Vagina (tissue), 2 donors: ENCODE results near the gene SAFB2. TPM values are rescaled to one million over a fixed set of nuclear protein-coding genes. Genes with fewer than 3 reads are reported as not detected.

Experiments
- DNase-seq, 2 donors: peaks; one replicate each; pipeline ENCODE4 v3.0.0-alpha.2; 2017; ENCODE audit errors: extremely low spot score in 2 of 2
- H3K27ac ChIP-seq: fragments of 200-600 bp; sonication (generic); one replicate; pipeline ENCODE4 v1.5.1; 2019
- H3K27me3 ChIP-seq: fragments of 200-600 bp; sonication (generic); one replicate; pipeline ENCODE4 v1.5.1; 2019
- H3K36me3 ChIP-seq, 2 donors: fragments of 200-600 bp; sonication (generic); one replicate each; pipeline ENCODE4 v1.5.1; 2017 to 2019
- H3K4me1 ChIP-seq: fragments of 200-600 bp; sonication (generic); one replicate; pipeline ENCODE4 v1.5.1; 2019
- H3K4me3 ChIP-seq, 2 donors: fragments of 200-600 bp; sonication (generic); 1 replicate in 1 of 2; 2 replicates in 1 of 2; pipeline ENCODE4 v1.5.1; 2016 to 2019
- H3K9me3 ChIP-seq: fragments of 200-600 bp; sonication (generic); one replicate; pipeline ENCODE4 v1.5.1; 2019
- CTCF ChIP-seq, 3 experiments: fragments of 450-650 bp in 2 of 3; fragments of 200-600 bp in 1 of 3; sonication (generic) in 1 of 3; IDR thresholded peaks; one replicate each; pipeline ENCODE4 v1.5.1; 2017 to 2019; ENCODE audit warnings: antibody characterized with exemption in 3 of 3, mild to moderate bottlenecking in 2 of 3, moderate library complexity in 2 of 3
- POLR2A ChIP-seq, 2 donors: fragments of 450-650 bp; IDR thresholded peaks; one replicate each; pipeline ENCODE4 v1.6.1; 2017; ENCODE audit warnings: antibody characterized with exemption in 2 of 2, mild to moderate bottlenecking in 2 of 2, moderate library complexity in 2 of 2
- POLR2AphosphoS5 ChIP-seq, 2 donors: sonication (generic); formaldehyde crosslinking; IDR thresholded peaks; one replicate each; pipeline ENCODE4 v1.9.0; 2017; ENCODE audit warnings: antibody characterized with exemption in 2 of 2, mild to moderate bottlenecking in 2 of 2, low read depth in 1 of 2; ENCODE audit not compliant: insufficient read depth in 1 of 2
- intact Hi-C: fragments of 100-400 bp; cut with DNase I; formaldehyde crosslinking; loops from one replicate; pipeline ENCODE4 v1.15.1; 2023
- total RNA-seq: library from RNA; depleted of rRNA; stranded (reverse); fragments of >200 nt; gene quantifications from one replicate; pipeline ENCODE4 v1.2.3, GENCODE V29; 2016

Gene SAFB2
- total RNA-seq = 85.4 TPM

GRCh38 chr19:5622465-5623396, at the start of gene SAFB2, which contains the start of gene SAFB:
Gene SAFB2 (minus strand): TSS chr19:5622776. CDS start chr19:5622715, 61 bp downstream.
Gene SAFB (plus strand): TSS chr19:5623083. CDS start chr19:5623206, 123 bp downstream.
- peak within 1 kb of the TSS; percentile 96 for H3K4me3 ChIP-seq
- peaks cover 79% of the 10 kb centered on the region for H3K4me1 ChIP-seq
- H3K36me3 ChIP-seq = peaks cover 0 to 37% of the 10 kb centered on the region in 2 donors
- H3K27me3 ChIP-seq = no peaks in the 10 kb centered on the region
- peak; percentile 98 to 99 for DNase-seq
- H3K9me3 ChIP-seq = no peaks in the 10 kb centered on the region
- intact Hi-C loops = loop anchor here (5.0 kb wide), 1 partner anchor 65 kb away; no protein-coding TSS in a partner anchor
- H3K27ac ChIP-seq = peak within 1 kb of the TSS; percentile 94
- TF ChIP-seq POLR2A (IDR thresholded peaks at IDR 0.05) = peak in 1 of 2 donors; percentile 95
- TF ChIP-seq CTCF (IDR thresholded peaks at IDR 0.05) = peak in 1 of 3 experiments; percentile 1
- TF ChIP-seq POLR2AphosphoS5 (IDR thresholded peaks at IDR 0.05; ENCODE audit: insufficient read depth in 1 of 2, low read depth in 1 of 2) = peak; percentile 99 to 100

DNA sequence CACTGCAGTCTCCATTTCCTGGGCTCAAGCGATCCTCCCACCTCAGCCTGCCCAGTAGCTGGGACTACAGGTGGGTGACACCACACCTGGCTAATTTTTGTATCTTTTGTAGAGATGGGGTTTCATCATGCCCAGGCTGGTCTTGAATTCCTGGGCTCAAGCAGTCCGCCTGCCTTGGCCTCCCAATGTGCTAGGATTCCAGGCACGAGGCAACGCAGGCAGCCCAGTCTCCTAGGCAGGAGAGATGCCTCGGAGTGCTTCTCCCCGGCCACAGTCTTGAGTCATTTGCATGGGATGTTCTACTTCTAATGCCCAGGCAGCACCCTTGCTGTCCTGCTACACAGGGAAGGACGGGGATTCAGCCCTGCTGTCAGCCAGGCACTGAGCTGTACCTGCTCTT, 49.0 kb upstream of the SAFB2 start:
- Histone ChIP-seq H3K27ac (no peak overlapping the region), H3K9me3 (no peaks in the 10 kb centered on the region), H3K27me3 (no peaks in the 10 kb centered on the region), H3K36me3 (peaks cover 0 to 36% of the 10 kb centered on the region in 2 donors), H3K4me3 (no peak overlapping the region), H3K4me1 (no peaks in the 10 kb centered on the region)
- no peak for TF ChIP-seq POLR2A (IDR thresholded peaks at IDR 0.05)
- TF ChIP-seq POLR2AphosphoS5 (IDR thresholded peaks at IDR 0.05; ENCODE audit: insufficient read depth in 1 of 2, low read depth in 1 of 2) = no peak
- TF ChIP-seq CTCF (IDR thresholded peaks at IDR 0.05) = no peak
- intact Hi-C loops = no loop called here
- DNase-seq = no peak

DNA sequence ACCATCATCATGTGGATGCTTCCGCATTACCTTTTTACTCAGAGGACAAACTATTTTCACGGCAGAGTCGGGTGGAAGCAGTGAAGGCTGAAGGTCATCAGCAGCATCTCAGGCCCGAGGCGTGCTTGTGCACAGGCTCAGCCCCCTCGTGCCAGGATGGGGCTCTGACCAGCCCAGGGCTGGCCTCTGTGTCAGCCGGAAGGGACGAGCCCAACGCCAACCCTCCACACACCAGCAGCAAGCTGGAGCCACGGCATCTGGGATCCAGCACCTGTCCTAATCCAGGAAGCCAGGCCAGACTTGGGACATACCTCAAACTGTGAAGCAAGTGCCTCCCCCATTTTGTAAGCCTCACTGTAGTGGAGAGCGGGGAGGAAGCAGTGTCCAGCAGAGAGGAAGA, 46.6 kb upstream of the SAFB2 start:
- H3K4me1 ChIP-seq = no peaks in the 10 kb centered on the region
- no peaks in the 10 kb centered on the region for H3K9me3 ChIP-seq
- no peak for DNase-seq
- no peaks in the 10 kb centered on the region for H3K27me3 ChIP-seq
- H3K36me3 ChIP-seq = peaks cover 0 to 57% of the 10 kb centered on the region in 2 donors
- H3K27ac ChIP-seq = no peak overlapping the region
- intact Hi-C loops = no loop called here
- no peak for TF ChIP-seq POLR2A (IDR thresholded peaks at IDR 0.05)
- TF ChIP-seq POLR2AphosphoS5 (IDR thresholded peaks at IDR 0.05; ENCODE audit: insufficient read depth in 1 of 2, low read depth in 1 of 2) = no peak
- no peak for TF ChIP-seq CTCF (IDR thresholded peaks at IDR 0.05)
- H3K4me3 ChIP-seq = no peak overlapping the region

DNA sequence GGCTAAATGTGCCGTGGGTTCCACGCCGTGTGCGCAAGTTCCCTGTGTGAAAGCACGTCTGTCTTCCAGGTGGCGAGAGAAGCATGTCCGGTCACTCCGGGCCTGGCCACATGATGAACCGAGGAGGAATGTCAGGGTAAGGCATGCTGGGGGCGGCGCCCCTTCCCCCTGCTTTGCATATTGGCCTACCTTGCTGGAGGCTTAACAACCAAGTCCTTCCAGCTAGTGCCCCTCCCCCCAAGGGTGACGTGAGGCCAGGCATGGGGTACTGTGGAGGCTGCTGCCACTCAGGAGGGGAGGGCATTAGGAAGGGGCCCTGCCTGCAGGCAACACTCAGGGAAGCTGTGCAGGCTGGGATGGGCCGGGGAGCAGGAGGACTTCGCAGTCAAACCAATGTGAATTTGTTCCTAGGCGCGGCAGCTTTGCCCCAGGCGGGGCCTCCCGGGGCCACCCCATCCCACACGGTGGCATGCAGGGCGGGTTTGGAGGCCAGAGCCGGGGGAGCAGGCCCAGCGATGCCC, 45.2 kb upstream of the SAFB2 start:
- Histone ChIP-seq H3K27me3 (no peaks in the 10 kb centered on the region), H3K9me3 (no peaks in the 10 kb centered on the region), H3K4me3 (no peak overlapping the region), H3K4me1 (no peaks in the 10 kb centered on the region), H3K36me3 (peaks cover 2 to 71% of the 10 kb centered on the region in 2 donors), H3K27ac (no peak overlapping the region)
- TF ChIP-seq CTCF (IDR thresholded peaks at IDR 0.05) = no peak
- TF ChIP-seq POLR2A (IDR thresholded peaks at IDR 0.05) = no peak
- TF ChIP-seq POLR2AphosphoS5 (IDR thresholded peaks at IDR 0.05; ENCODE audit: insufficient read depth in 1 of 2, low read depth in 1 of 2) = no peak
- intact Hi-C loops = no loop called here
- no peak for DNase-seq
